ENCODE data around the gene MILR1.
"Not testable (repeated sequence)": the region's sequence is repeated elsewhere in the genome, so short reads cannot be mapped to it uniquely, and the experiment has no call there.

Gene MILR1

DNA sequence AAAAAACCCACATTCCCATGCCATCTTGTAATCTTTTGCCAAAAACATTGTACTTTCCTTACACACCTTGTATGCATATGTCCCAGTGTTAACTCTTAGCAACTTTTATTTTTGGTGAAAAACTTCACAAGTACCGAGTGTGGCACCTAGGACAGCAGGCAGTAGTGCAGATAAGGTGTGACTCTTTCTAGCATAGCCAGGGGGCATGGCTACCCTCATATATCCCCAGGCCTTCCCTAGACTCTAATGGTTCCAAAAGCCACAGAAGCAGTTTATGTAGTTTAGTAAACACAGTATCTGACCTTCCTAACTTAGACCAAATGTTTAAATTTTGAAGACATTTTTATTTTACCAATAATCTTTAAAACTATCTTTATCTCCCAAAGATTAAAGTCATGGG is 20.5 kb upstream of the MILR1 start:
- no peak for DNase-seq (ENCODE audit: low read depth)
- H3K4me3 ChIP-seq (replicated peaks; ENCODE audit: low read depth, low read length) = no peak overlapping the region
- TF ChIP-seq, protein P1, sequence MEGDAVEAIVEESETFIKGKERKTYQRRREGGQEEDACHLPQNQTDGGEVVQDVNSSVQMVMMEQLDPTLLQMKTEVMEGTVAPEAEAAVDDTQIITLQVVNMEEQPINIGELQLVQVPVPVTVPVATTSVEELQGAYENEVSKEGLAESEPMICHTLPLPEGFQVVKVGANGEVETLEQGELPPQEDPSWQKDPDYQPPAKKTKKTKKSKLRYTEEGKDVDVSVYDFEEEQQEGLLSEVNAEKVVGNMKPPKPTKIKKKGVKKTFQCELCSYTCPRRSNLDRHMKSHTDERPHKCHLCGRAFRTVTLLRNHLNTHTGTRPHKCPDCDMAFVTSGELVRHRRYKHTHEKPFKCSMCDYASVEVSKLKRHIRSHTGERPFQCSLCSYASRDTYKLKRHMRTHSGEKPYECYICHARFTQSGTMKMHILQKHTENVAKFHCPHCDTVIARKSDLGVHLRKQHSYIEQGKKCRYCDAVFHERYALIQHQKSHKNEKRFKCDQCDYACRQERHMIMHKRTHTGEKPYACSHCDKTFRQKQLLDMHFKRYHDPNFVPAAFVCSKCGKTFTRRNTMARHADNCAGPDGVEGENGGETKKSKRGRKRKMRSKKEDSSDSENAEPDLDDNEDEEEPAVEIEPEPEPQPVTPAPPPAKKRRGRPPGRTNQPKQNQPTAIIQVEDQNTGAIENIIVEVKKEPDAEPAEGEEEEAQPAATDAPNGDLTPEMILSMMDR (IDR thresholded peaks at IDR 0.05; ENCODE audit: low read length, missing control alignments) = no peak

DNA sequence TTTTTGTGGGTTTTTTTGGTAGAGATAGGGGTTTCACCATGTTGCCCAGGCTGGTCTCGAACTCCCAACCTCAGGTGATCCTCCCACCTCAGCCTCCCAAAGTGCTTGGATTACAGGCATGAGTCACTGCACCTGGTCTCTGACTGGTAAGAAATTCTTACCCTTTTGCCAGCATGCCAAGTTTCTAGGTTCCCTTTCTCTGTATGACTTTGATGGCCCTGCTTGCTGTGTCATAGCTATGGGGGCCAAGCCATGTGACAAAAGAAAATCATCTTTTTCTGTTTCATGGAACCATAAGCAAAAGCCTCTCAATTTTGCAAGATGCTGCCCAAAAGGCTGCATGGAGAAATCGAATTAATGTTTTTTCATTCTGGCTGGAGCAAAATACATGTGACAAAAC is 18.9 kb upstream of the MILR1 start:
- H3K4me3 ChIP-seq (replicated peaks; ENCODE audit: low read depth, low read length); DNase-seq (ENCODE audit: low read depth): not testable (repeated sequence)

DNA sequence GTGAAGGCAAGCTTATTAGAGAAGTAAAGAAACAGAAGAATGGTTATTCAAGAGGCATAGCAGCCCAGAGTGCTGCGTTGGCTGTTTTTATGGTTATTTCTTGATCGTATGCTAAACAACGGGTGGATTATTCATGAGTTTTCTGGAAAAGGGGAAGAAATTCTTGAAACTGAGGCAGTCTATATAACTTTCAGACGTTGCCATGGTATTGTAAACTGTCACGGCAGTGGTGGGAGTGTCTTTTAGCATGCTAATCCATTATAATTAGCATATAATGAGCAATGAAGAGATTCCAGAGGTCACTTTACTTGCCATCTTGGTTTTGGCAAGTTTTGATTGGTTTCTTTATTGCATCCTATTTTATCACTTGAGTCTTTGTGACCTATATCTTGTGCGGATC is 17.4 kb upstream of the MILR1 start:
- DNase-seq (ENCODE audit: low read depth) = no peak
- no peak overlapping the region for H3K4me3 ChIP-seq (replicated peaks; ENCODE audit: low read depth, low read length)
- TF ChIP-seq, protein P1 (IDR thresholded peaks at IDR 0.05; ENCODE audit: low read length, missing control alignments) = no peak

DNA sequence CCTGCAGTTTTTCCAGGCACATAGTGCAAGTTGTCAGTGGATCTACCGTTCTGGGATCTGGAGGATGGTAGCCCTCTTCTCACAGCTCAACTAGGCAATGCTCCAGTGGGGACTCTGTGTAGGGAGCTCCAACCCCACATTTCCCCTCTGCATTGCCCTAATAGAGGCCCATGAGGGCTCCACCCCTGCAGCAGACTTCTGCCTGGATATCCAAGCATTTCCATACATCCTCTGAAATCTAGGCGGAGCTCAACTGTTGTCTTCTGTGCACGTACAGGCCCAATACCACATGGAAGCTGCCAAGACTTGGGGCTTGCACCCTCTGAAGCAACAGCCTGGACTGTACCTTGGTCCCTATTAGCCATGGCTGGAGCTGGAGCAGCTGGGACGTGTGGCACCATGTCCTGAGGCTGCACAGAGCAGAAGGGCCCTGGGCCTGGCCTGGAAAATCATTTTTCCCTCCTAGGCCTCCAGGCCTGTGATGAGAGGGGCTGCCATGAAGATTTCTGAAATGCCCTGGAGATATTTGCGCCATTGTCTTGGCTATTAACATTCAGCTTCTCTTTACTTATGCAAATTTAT is 10.9 kb upstream of the MILR1 start:
- no peak overlapping the region for H3K4me3 ChIP-seq (replicated peaks; ENCODE audit: low read depth, low read length)
- TF ChIP-seq, protein P1 (IDR thresholded peaks at IDR 0.05; ENCODE audit: low read length, missing control alignments) = no peak
- DNase-seq (ENCODE audit: low read depth) = no peak

DNA sequence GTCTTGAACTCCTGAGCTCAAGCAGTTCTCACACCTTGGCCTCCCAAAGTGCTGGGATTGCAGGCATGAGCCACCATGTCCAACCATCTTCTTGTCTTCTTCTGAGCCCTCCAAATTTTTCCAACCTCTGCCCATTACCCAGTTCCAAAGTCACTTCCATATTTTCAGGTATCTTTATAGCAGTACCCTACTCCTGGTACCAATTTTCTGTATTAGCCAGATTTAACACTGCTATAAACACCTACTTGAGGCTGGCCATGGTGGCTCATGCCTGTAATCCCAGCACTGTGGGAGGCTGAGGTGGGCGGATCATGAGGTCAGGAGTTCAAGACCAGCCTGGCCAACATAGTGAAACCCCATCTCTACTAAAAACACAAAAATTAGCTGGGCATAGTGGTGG is 9.4 kb upstream of the MILR1 start:
- DNase-seq (ENCODE audit: low read depth); H3K4me3 ChIP-seq (replicated peaks; ENCODE audit: low read depth, low read length): not testable (repeated sequence)

DNA sequence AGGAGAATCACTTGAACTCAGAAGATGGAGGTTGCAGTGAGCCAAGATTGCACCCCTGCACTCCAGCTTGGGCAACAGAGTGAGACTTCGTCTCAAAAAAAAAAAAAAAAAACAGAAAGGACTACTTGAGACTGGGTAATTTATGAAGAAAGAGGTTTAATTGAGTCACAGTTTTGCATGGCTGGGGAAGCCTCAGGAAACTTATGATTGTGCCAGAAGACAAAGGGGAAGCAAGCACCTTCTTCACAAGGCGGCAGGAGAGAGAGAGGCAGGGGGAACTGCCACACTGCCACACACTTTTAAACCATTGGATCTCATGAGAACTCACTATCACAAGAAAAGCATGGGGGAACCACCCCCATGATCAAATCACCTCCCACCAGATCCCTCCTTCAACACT is 9.0 kb upstream of the MILR1 start:
- TF ChIP-seq, protein P1 (IDR thresholded peaks at IDR 0.05; ENCODE audit: low read length, missing control alignments) = no peak
- no peak for DNase-seq (ENCODE audit: low read depth)
- no peak overlapping the region for H3K4me3 ChIP-seq (replicated peaks; ENCODE audit: low read depth, low read length)

DNA sequence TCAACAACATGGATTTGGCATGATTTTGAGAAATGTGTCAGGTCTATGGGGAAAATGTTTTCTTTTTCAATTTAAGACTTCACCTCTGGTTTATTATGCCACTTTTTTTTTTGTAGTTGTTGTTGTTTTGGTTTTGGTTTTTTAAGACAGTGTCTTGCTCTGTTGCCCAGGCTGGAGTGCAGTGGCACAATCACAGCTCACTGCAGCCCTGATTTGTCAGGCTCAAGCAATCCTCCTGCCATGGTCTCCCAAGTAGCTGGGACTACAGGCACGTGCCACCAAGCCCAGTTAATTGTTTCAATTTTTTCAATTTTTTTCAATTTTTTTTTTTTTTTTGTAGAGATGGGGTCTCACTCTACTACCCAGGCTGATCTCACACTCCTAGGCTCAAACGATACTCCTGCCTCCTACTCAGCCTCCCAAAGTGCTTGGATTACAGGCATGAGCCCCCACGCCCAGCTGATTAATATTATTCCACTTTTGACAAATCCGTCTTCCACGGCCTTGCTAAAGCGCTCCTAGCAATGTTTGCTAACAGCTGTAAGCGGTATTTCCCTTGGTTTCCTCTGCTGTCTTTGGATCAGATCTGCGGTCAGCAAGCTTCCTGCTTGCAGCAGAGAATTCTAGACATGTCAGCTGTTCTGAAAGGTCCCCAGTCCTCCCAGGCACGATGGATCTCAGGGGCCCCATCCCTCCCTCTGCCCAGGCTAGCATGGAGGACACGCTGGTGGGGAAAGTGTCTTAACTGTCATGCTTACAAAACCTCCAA is 7.0 kb upstream of the MILR1 start:
- TF ChIP-seq, protein P1 (IDR thresholded peaks at IDR 0.05; ENCODE audit: low read length, missing control alignments) = no peak
- DNase-seq (ENCODE audit: low read depth) = peak; percentile 81
- no peak overlapping the region for H3K4me3 ChIP-seq (replicated peaks; ENCODE audit: low read depth, low read length)

DNA sequence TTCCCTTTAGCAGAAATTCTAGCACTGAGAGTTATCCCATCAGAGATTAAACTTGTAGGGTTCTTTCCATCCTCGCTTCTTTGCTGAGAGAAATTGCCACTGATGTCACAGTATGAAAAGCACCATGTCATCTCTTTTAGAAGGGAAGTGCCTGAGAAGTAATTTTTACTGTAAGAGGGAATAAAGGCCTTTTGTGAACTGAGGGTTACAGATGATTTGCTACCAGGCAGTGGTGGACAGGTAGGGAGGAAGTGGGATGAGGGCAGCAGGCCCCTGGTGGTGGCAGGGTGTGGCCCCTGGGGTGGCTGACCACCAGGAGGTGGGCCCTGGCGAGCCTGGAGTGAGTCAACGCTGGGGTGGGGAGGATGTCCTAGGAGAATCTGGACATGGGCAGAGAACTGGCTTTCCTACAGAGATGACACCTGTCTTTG is 6.4 kb upstream of the MILR1 start:
- H3K4me3 ChIP-seq (replicated peaks; ENCODE audit: low read depth, low read length) = no peak overlapping the region
- no peak for DNase-seq (ENCODE audit: low read depth)
- TF ChIP-seq, protein P1 (IDR thresholded peaks at IDR 0.05; ENCODE audit: low read length, missing control alignments) = no peak

Data from fibroblast of pulmonary artery (primary cell).